ENCODE measurements around the gene GRID1.

GRCh38 chr10:86066696-86067095 is 299.9 kb downstream of the GRID1 start:
- no peak for TF ChIP-seq CTCF (IDR thresholded peaks at IDR 0.05 in 2 of 3, conservative IDR thresholded peaks at IDR 0.05 in 1 of 3; ENCODE audit: insufficient read depth in 2 of 3, low read depth in 1 of 3, low read length in 3 of 3)
- no peak for TF ChIP-seq CHD2 (IDR thresholded peaks at IDR 0.05; ENCODE audit: low read depth, low read length)
- no peak for TF ChIP-seq SREBF2 (CRISPR knock-in tag; IDR thresholded peaks at IDR 0.05)
